ENCODE measurements around the gene RNU6-1.

Gene RNU6-1

GRCh38 chr15:67803299-67803698 lies 36.5 kb downstream of the RNU6-1 start:
- Histone ChIP-seq H3K27me3 (ENCODE audit: insufficient read depth, poor library complexity, severe bottlenecking) (no peaks in the 10 kb centered on the region), H3K27ac (replicated peaks) (no peak overlapping the region), H3K4me3 (replicated peaks; ENCODE audit: insufficient read depth, low read length) (no peak overlapping the region)
- TF ChIP-seq POLR2AphosphoS5 (IDR thresholded peaks at IDR 0.05; ENCODE audit: low read depth) (no peak), REST (IDR thresholded peaks at IDR 0.05; ENCODE audit: insufficient replicate concordance, low read depth) (no peak), SPI1 (IDR thresholded peaks at IDR 0.05; ENCODE audit: borderline replicate concordance, low read depth) (no peak), CTCF (IDR thresholded peaks at IDR 0.05; ENCODE audit: insufficient read depth, low read length) (no peak), GABPA (IDR thresholded peaks at IDR 0.05; ENCODE audit: low read depth) (no peak)
- DNase-seq (ENCODE audit: low read depth in 1 of 2, low spot score in 1 of 2), result no peak

GRCh38 chr15:67801926-67802914 lies 37.6 kb downstream of the RNU6-1 start:
- no peak for TF ChIP-seq GABPA (IDR thresholded peaks at IDR 0.05; ENCODE audit: low read depth)
- no peak overlapping the region for H3K4me3 ChIP-seq (replicated peaks; ENCODE audit: insufficient read depth, low read length)
- no peak for DNase-seq (ENCODE audit: low read depth in 1 of 2, low spot score in 1 of 2)
- H3K27ac ChIP-seq (replicated peaks), result no peak overlapping the region
- no peaks in the 10 kb centered on the region for H3K27me3 ChIP-seq (ENCODE audit: insufficient read depth, poor library complexity, severe bottlenecking)

- no peak for TF ChIP-seq REST (IDR thresholded peaks at IDR 0.05; ENCODE audit: insufficient replicate concordance, low read depth)
- no peak for TF ChIP-seq GABPA (IDR thresholded peaks at IDR 0.05; ENCODE audit: low read depth)
- no peak for TF ChIP-seq POLR2AphosphoS5 (IDR thresholded peaks at IDR 0.05; ENCODE audit: low read depth)
- TF ChIP-seq SPI1 (IDR thresholded peaks at IDR 0.05; ENCODE audit: borderline replicate concordance, low read depth), result no peak
- no peak for TF ChIP-seq CTCF (IDR thresholded peaks at IDR 0.05; ENCODE audit: insufficient read depth, low read length)
- H3K27ac ChIP-seq (replicated peaks), result no peak overlapping the region
- DNase-seq (ENCODE audit: low read depth in 1 of 2, low spot score in 1 of 2), result no peak
- H3K27me3 ChIP-seq (ENCODE audit: insufficient read depth, poor library complexity, severe bottlenecking), result no peaks in the 10 kb centered on the region
- H3K4me3 ChIP-seq (replicated peaks; ENCODE audit: insufficient read depth, low read length), result no peak overlapping the region
These were observed 38.7 kb downstream of the RNU6-1 start for GRCh38 chr15:67801142-67801541.

- no peak for DNase-seq (ENCODE audit: low read depth in 1 of 2, low spot score in 1 of 2)
- no peaks in the 10 kb centered on the region for H3K27me3 ChIP-seq (ENCODE audit: insufficient read depth, poor library complexity, severe bottlenecking)
- no peak for TF ChIP-seq SPI1 (IDR thresholded peaks at IDR 0.05; ENCODE audit: borderline replicate concordance, low read depth)
- TF ChIP-seq POLR2AphosphoS5 (IDR thresholded peaks at IDR 0.05; ENCODE audit: low read depth), result no peak
- TF ChIP-seq REST (IDR thresholded peaks at IDR 0.05; ENCODE audit: insufficient replicate concordance, low read depth), result no peak
- TF ChIP-seq CTCF (IDR thresholded peaks at IDR 0.05; ENCODE audit: insufficient read depth, low read length), result no peak
- no peak for TF ChIP-seq GABPA (IDR thresholded peaks at IDR 0.05; ENCODE audit: low read depth)
- H3K27ac ChIP-seq (replicated peaks), result no peak overlapping the region
- H3K4me3 ChIP-seq (replicated peaks; ENCODE audit: insufficient read depth, low read length), result no peak overlapping the region
These were observed 40.0 kb downstream of the RNU6-1 start for GRCh38 chr15:67799801-67800205.
